Measurements from ENCODE around the gene COPB2.

The COPB2 gene

DNA sequence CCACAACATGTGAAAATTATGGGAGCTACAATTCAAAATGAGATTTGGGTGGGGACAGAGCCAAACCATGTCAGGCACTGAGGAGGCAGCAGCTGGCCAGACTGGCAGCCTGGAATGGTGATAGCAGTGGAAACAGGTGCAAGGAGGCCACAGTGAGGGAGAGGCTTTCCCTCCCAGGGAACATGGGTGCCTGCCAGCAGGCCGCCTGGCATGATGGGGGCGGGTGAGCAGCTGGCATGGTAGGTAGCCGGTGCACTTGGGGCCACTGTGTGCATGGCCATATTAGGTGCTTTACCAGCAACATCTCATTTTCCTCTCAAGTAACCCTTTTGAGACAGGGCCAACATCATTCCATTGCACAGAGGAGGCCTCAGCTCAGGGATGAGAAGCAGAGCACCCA, 63.9 kb downstream of the COPB2 start:
- no peak overlapping the region for H3K4me3 ChIP-seq (ENCODE audit: low read depth, low read length)
- in situ Hi-C loops (cut with HindIII; ENCODE audit: low sequenced_read_pairs): no loop called here
- TF ChIP-seq, protein P1, sequence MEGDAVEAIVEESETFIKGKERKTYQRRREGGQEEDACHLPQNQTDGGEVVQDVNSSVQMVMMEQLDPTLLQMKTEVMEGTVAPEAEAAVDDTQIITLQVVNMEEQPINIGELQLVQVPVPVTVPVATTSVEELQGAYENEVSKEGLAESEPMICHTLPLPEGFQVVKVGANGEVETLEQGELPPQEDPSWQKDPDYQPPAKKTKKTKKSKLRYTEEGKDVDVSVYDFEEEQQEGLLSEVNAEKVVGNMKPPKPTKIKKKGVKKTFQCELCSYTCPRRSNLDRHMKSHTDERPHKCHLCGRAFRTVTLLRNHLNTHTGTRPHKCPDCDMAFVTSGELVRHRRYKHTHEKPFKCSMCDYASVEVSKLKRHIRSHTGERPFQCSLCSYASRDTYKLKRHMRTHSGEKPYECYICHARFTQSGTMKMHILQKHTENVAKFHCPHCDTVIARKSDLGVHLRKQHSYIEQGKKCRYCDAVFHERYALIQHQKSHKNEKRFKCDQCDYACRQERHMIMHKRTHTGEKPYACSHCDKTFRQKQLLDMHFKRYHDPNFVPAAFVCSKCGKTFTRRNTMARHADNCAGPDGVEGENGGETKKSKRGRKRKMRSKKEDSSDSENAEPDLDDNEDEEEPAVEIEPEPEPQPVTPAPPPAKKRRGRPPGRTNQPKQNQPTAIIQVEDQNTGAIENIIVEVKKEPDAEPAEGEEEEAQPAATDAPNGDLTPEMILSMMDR (IDR thresholded peaks at IDR 0.05; ENCODE audit: low read depth, low read length, missing control alignments): no peak
- DNase-seq (ENCODE audit: low read depth): no peak

DNA sequence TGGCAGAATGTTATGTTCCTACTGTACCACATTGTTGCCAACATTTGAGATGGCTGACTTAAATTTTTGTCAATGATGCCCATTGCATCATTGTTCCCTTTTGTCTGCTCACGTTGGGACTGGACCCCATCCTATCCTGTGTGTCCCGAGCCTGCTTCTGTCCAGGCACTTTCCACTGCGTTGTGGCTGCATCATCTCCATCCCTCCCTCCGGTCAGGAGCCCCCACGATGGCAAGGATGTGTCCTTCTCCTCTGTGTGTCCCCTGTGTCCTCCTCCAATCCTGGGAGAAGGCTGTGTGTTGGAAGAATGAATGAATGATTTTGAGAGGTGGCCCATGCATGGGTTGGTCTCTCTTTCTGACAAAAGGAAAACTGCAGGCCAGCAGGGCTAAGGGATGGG, 65.0 kb downstream of the COPB2 start:
- DNase-seq (ENCODE audit: low read depth): no peak
- no peak overlapping the region for H3K4me3 ChIP-seq (ENCODE audit: low read depth, low read length)
- TF ChIP-seq, protein P1 (IDR thresholded peaks at IDR 0.05; ENCODE audit: low read depth, low read length, missing control alignments): no peak
- in situ Hi-C loops (cut with HindIII; ENCODE audit: low sequenced_read_pairs): no loop called here

DNA sequence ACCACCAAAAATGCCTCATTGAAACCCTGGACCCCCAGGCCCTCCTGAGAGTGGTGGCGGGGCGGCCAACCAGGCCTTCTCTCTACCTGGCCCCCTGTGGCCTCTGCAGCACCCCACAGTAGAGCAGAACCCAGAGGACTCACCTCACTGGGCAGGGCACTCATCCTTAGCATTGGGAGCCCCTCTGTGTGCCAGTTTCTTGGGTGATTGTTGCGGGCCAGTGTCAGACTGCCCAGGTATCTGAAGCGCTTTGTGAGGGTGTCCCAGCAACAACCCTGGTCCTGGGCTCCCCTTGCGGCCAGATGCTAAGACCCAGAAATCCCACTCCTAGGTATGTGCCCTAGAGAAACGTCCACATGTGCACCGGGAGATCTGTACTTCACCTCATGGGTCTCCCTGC, 66.3 kb downstream of the COPB2 start:
- DNase-seq (ENCODE audit: low read depth): no peak
- in situ Hi-C loops (cut with HindIII; ENCODE audit: low sequenced_read_pairs): no loop called here
- no peak overlapping the region for H3K4me3 ChIP-seq (ENCODE audit: low read depth, low read length)
- TF ChIP-seq, protein P1 (IDR thresholded peaks at IDR 0.05; ENCODE audit: low read depth, low read length, missing control alignments): no peak

- no peak overlapping the region for H3K4me3 ChIP-seq (ENCODE audit: low read depth, low read length)
- no peak for DNase-seq (ENCODE audit: low read depth)
- in situ Hi-C loops (cut with HindIII; ENCODE audit: low sequenced_read_pairs): no loop called here
- TF ChIP-seq, protein P1 (IDR thresholded peaks at IDR 0.05; ENCODE audit: low read depth, low read length, missing control alignments): no peak
Measured at GRCh38 chr3:139322346-139322745, 67.1 kb downstream of the COPB2 start.

DNA sequence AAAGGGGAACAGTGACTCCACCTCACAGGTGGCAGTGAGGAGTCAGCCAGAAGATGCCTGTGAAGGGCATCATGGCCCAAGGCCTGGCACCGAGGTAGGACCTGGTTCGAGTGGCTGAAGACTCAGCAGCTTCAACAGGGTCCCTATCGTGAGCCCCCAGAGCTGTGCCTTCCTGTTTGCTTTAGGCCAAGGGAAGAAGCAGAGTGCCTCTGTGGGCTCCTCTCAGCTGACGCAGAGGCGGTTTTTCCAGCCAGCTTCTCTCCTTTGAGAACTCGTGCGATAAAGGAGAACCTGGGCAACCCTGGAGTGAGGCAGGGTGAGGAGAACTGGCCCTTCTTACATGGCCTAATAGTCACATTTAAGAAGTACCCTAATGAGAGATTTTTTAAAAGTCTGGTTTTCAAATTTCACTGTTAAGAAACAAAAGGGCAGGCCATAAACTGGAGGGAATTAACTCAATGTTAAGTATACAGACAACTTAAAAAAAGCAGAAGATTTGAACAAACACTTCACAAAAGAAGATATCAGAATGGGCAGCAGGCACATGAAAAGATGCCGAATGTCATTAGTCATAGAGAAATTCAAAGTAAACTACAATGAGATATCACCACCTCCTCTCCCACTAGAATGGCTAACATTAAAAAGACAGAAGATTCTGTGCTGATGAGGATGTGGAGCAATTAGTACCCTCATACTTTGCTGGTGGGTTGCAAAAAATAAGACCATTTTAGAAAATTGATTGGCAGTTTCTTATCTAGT, 68.7 kb downstream of the COPB2 start:
- TF ChIP-seq, protein P1 (IDR thresholded peaks at IDR 0.05; ENCODE audit: low read depth, low read length, missing control alignments): no peak
- no peak for DNase-seq (ENCODE audit: low read depth)
- no peak overlapping the region for H3K4me3 ChIP-seq (ENCODE audit: low read depth, low read length)
- in situ Hi-C loops (cut with HindIII; ENCODE audit: low sequenced_read_pairs): no loop called here

GRCh38 chr3:139319428-139320402, 69.7 kb downstream of the COPB2 start:
- no peak overlapping the region for H3K4me3 ChIP-seq (ENCODE audit: low read depth, low read length)
- in situ Hi-C loops (cut with HindIII; ENCODE audit: low sequenced_read_pairs): loop anchor here (10.0 kb wide), 1 partner anchor 205 kb away; no protein-coding TSS in a partner anchor
- DNase-seq (ENCODE audit: low read depth): no peak
- TF ChIP-seq, protein P1 (IDR thresholded peaks at IDR 0.05; ENCODE audit: low read depth, low read length, missing control alignments): peak; percentile 44

Data from astrocyte of the cerebellum (primary cell).